ENCODE measurements around the gene MPP1.

- no peak for TF ChIP-seq CTCF (IDR thresholded peaks at IDR 0.05; ENCODE audit: low read depth, low read length)
- TF ChIP-seq MYC (IDR thresholded peaks at IDR 0.05; ENCODE audit: low read depth, low read length) = 0 out of 2 replicates have a peak, but pooled peaks have one; percentile 13
These were observed 54.7 kb downstream of the MPP1 start, which contains the start of gene GAB3 for GRCh38 chrX:154750301-154751202.

Measured in NB4 (cell line).